ENCODE data around the gene TMEM19. TPM values are rescaled to one million over a fixed set of nuclear protein-coding genes. Genes with fewer than 3 reads are reported as not detected.

Gene TMEM19
- polyA plus RNA-seq, 1 experiment = 23.3 TPM

- TF ChIP-seq CTCF (IDR thresholded peaks at IDR 0.05; ENCODE audit: low read depth, low read length) = no peak
- H3K27ac ChIP-seq (ENCODE audit: low read depth, low read length) = no peak overlapping the region
- no peaks in the 10 kb centered on the region for H3K27me3 ChIP-seq (ENCODE audit: control insufficient read depth, insufficient read depth, low read length)
- no peaks in the 10 kb centered on the region for H3K9me3 ChIP-seq (ENCODE audit: control insufficient read depth, insufficient read depth, low read length)
- ChIA-PET CTCF (interaction anchor here (1.0 kb wide), 1 partner anchor 107 kb away, joined by 3 read pairs; no protein-coding TSS in a partner anchor), POLR2A (no interaction called here)
- no peak for DNase-seq (ENCODE audit: low read depth, low spot score)
- no peak overlapping the region for H3K4me3 ChIP-seq (ENCODE audit: low read depth, low read length)
Observed at GRCh38 chr12:71640316-71640715, 45.6 kb upstream of the TMEM19 start.

GRCh38 chr12:71641390-71641789 lies 44.5 kb upstream of the TMEM19 start:
- Histone ChIP-seq H3K27me3 (ENCODE audit: control insufficient read depth, insufficient read depth, low read length) (no peaks in the 10 kb centered on the region), H3K27ac (ENCODE audit: low read depth, low read length) (no peak overlapping the region), H3K4me3 (ENCODE audit: low read depth, low read length) (no peak overlapping the region), H3K9me3 (ENCODE audit: control insufficient read depth, insufficient read depth, low read length) (no peaks in the 10 kb centered on the region)
- DNase-seq (ENCODE audit: low read depth, low spot score) = no peak
- TF ChIP-seq CTCF (IDR thresholded peaks at IDR 0.05; ENCODE audit: low read depth, low read length) = no peak
- ChIA-PET POLR2A (no interaction called here), CTCF (interaction anchor here (0.6 to 1.0 kb wide), 3 partner anchors 14 to 236 kb away, joined by 3 read pairs; no protein-coding TSS in a partner anchor)

GRCh38 chr12:71642264-71642663 lies 43.6 kb upstream of the TMEM19 start:
- Histone ChIP-seq H3K9me3 (ENCODE audit: control insufficient read depth, insufficient read depth, low read length) (no peaks in the 10 kb centered on the region), H3K4me3 (ENCODE audit: low read depth, low read length) (no peak overlapping the region), H3K27me3 (ENCODE audit: control insufficient read depth, insufficient read depth, low read length) (no peaks in the 10 kb centered on the region), H3K27ac (ENCODE audit: low read depth, low read length) (no peak overlapping the region)
- POLR2A ChIA-PET = interaction anchor here (0.9 kb wide), 1 partner anchor 104 kb away, joined by 3 read pairs; no protein-coding TSS in a partner anchor
- CTCF ChIA-PET = interaction anchor here (0.8 to 1.4 kb wide), 4 partner anchors 15 to 105 kb away, joined by 3 to 6 read pairs (median 4); no protein-coding TSS in a partner anchor
- no peak for DNase-seq (ENCODE audit: low read depth, low spot score)
- TF ChIP-seq CTCF (IDR thresholded peaks at IDR 0.05; ENCODE audit: low read depth, low read length) = no peak

GRCh38 chr12:71645268-71645667 lies 40.6 kb upstream of the TMEM19 start:
- H3K27me3 ChIP-seq (ENCODE audit: control insufficient read depth, insufficient read depth, low read length) = no peaks in the 10 kb centered on the region
- CTCF ChIA-PET = interaction anchor here (0.6 to 3.8 kb wide), 4 partner anchors 9 to 198 kb away, joined by 3 to 39 read pairs (median 12); no protein-coding TSS in a partner anchor
- no peak for TF ChIP-seq CTCF (IDR thresholded peaks at IDR 0.05; ENCODE audit: low read depth, low read length)
- POLR2A ChIA-PET = no interaction called here
- H3K4me3 ChIP-seq (ENCODE audit: low read depth, low read length) = no peak overlapping the region
- no peaks in the 10 kb centered on the region for H3K9me3 ChIP-seq (ENCODE audit: control insufficient read depth, insufficient read depth, low read length)
- H3K27ac ChIP-seq (ENCODE audit: low read depth, low read length) = no peak overlapping the region
- no peak for DNase-seq (ENCODE audit: low read depth, low spot score)

GRCh38 chr12:71646512-71646911 lies 39.4 kb upstream of the TMEM19 start:
- ChIA-PET CTCF (interaction anchor here (0.8 to 3.8 kb wide), 5 partner anchors 10 to 200 kb away, joined by 3 to 39 read pairs (median 3); no protein-coding TSS in a partner anchor), POLR2A (interaction anchor here (0.9 kb wide), 1 partner anchor 40 kb away, joined by 3 read pairs; the partner anchor contains the start of gene TMEM19)
- Histone ChIP-seq H3K27ac (ENCODE audit: low read depth, low read length) (no peak overlapping the region), H3K9me3 (ENCODE audit: control insufficient read depth, insufficient read depth, low read length) (no peaks in the 10 kb centered on the region), H3K4me3 (ENCODE audit: low read depth, low read length) (no peak overlapping the region), H3K27me3 (ENCODE audit: control insufficient read depth, insufficient read depth, low read length) (no peaks in the 10 kb centered on the region)
- TF ChIP-seq CTCF (IDR thresholded peaks at IDR 0.05; ENCODE audit: low read depth, low read length) = no peak
- DNase-seq (ENCODE audit: low read depth, low spot score) = no peak
